ENCODE results near the gene NKAIN1.
"Not testable (repeated sequence)": the region's sequence is repeated elsewhere in the genome, so short reads cannot be mapped to it uniquely, and the experiment has no call there.

NKAIN1 gene

DNA sequence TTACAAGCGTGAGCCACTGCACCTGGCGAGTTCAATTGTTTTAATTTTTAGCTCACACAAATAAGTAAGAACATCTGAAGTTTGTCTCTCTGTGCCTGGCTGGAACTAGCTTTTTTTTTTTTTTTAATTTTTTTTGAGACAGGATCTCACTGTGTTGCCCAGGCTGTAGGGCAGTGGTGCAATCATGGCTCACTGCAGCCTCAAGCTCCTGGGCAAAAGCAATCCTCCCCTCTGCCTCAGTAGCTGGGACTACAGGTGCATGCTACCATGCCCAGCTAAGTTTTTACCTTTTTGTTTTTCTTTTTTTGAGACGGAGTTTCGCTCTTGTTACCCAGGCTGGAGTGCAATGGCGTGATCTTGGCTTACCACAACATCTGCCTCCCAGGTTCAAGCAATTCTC is 7.9 kb downstream of the NKAIN1 start:
- no peak for DNase-seq

DNA sequence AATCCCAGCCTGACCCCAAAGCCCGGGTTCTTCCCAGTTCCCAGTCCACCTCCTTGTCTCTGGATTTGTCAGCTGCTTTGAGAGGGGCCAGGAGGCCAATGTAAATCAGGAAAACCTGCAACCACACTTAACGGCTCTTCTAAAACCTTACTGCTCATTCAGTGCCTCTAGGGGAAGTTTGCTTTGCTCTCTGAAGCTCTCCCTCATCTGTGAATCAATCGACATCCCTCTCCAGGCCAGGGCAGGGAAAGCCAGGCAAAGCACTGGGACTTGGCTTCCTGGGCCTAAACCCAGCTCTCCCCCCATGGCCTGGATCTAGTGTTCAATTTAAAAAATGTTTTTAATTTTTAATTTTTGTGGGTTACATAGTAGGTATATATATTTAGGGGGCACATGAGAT is 9.3 kb downstream of the NKAIN1 start:
- DNase-seq, result no peak

- no peak for DNase-seq
These were observed 10.7 kb downstream of the NKAIN1 start for GRCh38 chr1:31228986-31229385.

- no peak for DNase-seq
These were observed 11.7 kb downstream of the NKAIN1 start for GRCh38 chr1:31227891-31228568.

DNA sequence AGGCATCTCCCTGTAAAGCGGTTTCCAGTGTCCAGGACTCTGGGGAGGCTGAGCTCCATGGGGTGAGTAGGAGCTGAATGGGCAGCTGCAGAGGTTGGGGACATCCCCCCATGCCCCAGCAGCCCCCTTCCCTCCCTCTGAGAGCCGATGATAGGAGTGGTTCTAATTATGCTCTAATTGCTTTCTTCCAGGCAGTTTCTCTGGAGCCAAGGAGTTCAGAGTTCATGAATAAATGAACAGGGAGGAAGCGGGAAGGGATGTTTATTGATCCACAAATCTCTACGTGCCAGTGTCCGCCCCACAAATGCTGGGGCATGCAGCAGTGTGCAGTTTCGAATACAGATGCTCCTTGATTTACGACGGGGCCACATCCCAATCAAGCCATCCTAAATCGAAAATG is 15.6 kb downstream of the NKAIN1 start:
- no peak for DNase-seq

- DNase-seq, result no peak
These were observed 17.5 kb downstream of the NKAIN1 start for GRCh38 chr1:31222176-31222575.

DNA sequence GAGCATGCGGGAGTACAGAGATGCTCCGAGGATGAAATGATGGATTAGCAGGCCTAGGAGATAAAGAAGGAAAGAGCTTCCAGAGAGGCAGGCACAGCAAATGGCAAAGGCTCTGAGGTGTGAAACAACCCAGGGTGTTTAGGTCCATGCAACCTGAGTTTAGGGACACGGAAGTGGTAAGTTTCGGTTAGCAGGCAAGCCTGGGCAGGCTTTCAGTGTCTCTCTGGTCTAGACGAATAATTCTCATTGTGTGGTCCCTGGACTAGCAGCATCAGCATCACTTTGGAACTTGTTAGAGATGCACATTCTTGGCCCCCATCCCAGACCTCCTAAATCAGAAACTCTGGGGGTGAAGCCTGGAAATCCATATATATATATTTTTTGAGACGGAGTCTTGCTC is 18.6 kb downstream of the NKAIN1 start:
- no peak for DNase-seq

GRCh38 chr1:31219489-31219888 is 20.2 kb downstream of the NKAIN1 start:
- no peak for DNase-seq

DNA sequence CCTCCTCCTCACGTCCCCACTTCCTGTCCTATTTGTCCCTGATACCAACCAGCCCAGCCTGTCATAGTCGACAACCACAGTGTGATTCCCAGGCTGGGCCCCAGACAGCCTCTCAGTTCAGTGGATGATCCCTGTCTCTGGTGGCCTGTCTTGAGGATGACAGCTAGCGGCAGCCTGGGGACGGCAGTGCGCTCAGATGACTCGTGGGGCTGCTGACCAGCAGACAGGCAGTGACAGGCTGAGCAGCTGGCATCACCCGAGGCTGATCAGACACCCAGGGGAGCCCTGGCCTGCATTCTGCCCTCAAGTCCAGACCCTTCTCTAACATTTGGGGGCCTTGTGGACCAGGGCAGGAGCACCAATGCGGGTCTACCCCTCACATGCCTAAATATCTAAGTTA is 21.0 kb downstream of the NKAIN1 start:
- no peak for DNase-seq

- DNase-seq, result peak; percentile 53
These were observed 23.7 kb downstream of the NKAIN1 start for GRCh38 chr1:31216016-31216415.

GRCh38 chr1:31215065-31215570 is 24.6 kb downstream of the NKAIN1 start:
- DNase-seq, result no peak

GRCh38 chr1:31214316-31215064 is 25.2 kb downstream of the NKAIN1 start:
- DNase-seq, result no peak

DNA sequence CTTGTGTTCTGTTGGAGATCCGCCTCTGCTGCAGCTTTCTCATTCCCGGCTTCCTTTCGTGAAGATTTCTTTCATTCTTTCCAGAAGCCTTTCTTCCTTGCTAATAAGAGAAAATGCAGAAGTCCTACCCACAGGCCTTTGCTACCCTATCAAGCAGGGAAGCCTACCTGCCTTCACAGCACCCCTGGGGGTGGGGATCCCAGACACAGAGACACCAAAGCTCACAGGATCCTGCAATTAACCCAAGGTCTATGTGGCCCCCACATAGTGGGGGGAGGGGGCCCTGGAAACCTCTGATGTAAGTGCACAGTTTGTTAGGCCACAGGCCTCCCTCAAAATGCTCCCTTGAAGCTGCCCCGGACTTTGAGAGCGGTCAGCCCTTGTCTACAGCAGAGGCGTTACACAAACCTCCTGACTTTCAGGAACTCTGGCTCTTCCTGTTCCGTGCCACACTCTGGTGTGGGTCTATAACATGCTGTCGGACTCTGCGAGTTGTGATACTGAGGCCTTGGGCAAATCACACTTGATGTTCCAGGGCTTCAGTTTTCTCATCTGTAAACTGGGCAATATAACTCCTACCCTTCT is 31.2 kb downstream of the NKAIN1 start:
- DNase-seq, result no peak

DNA sequence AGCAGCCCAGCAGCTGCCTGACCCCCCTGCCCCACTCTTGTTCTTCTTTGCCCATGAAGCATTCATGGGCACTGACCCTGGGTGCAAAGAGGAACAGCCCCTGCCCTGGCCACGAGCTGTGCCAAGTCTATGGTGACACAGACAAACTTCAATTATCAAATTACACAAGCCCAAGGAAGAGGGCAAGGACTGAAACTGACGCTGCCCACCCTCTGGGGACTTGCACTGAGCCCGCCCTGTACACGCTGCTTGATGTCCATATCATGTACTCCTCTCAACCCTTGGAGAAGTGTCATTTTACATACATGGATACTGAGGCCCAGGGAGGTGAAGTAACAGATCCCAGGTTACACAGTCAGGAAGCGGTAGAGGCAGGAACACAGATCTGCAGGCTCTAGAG is 32.1 kb downstream of the NKAIN1 start:
- DNase-seq, result no peak

GRCh38 chr1:31207046-31207445 is 32.6 kb downstream of the NKAIN1 start:
- DNase-seq, result no peak

DNA sequence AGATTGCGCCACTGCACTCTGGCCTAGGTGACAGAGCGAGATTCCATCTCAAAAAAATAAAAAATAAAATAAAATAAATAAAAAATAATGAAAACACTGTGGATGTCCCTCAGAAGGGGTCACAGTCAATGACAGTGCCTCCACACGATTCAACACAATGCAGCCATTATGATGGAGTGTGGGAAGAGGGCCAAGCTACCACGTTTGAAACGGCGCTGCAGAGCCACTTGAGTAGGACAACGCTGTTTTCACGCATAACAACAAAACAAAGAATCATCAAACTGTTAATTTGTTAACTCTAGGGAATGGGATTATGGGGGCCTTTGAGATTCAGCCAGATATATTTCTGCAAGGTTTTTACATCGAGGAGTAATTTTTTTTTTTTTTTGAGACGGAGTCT is 36.5 kb downstream of the NKAIN1 start:
- DNase-seq, result no peak

- DNase-seq, result no peak
These were observed 37.7 kb downstream of the NKAIN1 start for GRCh38 chr1:31201931-31202360.

- DNase-seq, result no peak
These were observed 39.7 kb downstream of the NKAIN1 start for GRCh38 chr1:31199949-31200348.

DNA sequence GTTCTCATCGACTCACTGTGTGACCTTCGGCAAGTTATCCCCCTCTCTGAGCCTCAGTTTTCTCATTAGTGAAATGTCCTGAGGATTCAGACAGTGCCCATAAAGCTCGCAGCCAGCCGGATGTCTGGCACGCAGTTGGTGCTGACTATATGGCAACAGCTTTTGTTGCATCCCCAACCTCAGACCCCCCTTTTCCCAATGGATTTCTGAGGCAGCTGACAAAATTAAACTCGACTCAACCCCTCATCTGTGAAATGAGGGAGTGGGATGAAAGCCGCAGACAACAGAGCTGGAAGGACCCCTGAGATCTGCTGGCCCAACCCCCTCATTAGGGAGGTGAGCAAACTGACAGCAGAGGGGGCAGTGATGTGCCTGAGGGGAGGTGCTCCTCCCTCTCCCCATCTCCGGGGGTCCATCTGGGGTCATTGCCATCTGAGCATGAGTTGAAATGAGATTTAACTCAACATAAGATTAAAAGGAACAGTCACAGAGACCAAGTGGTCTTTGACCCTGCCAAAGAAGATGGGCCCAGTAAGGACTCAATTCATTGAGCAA is 40.4 kb downstream of the NKAIN1 start:
- no peak for DNase-seq

GRCh38 chr1:31198600-31198999 is 41.1 kb downstream of the NKAIN1 start:
- no peak for DNase-seq

DNA sequence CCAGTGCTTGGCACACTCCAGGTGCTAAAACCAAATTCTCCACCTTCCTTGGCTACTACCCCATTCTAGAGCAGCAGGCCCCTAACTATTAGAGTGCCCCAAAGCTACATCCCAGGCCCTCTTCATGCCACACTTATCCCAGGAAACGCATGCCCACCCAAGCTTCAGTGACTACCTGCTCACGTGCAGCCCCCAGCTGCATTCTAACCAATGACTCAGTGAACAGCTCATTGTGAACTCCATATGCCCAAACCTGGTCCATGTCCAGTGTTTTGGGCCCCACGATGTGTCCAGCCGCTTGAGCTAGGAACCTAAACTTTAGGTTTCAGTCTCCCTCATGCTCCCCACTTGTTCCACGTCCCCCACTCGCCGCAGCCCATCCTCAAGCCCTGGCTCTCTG is 41.5 kb downstream of the NKAIN1 start:
- DNase-seq, result no peak

DNA sequence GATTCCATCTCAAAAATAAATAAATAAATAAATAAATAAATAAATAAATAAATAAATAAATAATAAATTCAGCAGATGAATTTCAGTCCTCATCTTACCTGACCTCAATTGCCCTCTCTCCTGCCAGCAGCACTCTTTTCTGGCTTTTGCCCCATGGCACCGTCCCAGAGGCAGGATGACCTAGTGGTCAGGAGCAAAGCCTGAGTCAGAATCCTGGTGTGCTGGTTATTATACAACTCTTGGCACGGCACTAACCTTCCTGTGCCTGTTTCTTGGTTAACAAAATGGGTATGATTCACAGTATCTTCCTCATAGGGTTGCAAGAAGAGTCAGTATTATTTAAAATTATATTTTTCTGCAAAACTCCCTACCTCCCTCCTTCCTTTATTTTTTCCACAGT is 43.0 kb downstream of the NKAIN1 start:
- DNase-seq, result no peak

- DNase-seq, result not testable (repeated sequence)
These were observed 44.4 kb downstream of the NKAIN1 start for GRCh38 chr1:31195267-31195666.

- no peak for DNase-seq
These were observed 46.0 kb downstream of the NKAIN1 start for GRCh38 chr1:31193729-31194128.
